ENCODE data around the gene ZNF280B.
A peak's percentile ranks its signal among the peaks of the same experiment; 100 is the strongest.

Gene ZNF280B

GRCh38 chr22:22462813-22463567 is 45.6 kb downstream of the ZNF280B start:
- Histone ChIP-seq H3K4me3 (ENCODE audit: low read depth in 1 of 2, low read length in 2 of 2) (no peak overlapping the region), H3K9me3 (ENCODE audit: insufficient read depth, low read length, severe bottlenecking) (peaks cover 22% of the 10 kb centered on the region), H3K9ac (ENCODE audit: low read depth, low read length) (no peak overlapping the region), H3K27ac (ENCODE audit: low read length) (no peak overlapping the region), H2AFZ (ENCODE audit: low read depth, low read length) (no peak overlapping the region), H3K4me2 (ENCODE audit: insufficient read depth, low read length) (no peak overlapping the region), H4K20me1 (ENCODE audit: insufficient read depth, low read length) (no peaks in the 10 kb centered on the region), H3K27me3 (ENCODE audit: insufficient read depth, low read length, poor library complexity) (no peaks in the 10 kb centered on the region), H3K79me2 (ENCODE audit: insufficient read depth, low read length) (no peaks in the 10 kb centered on the region), H3K36me3 (ENCODE audit: insufficient read depth, low read length) (no peaks in the 10 kb centered on the region), H3K4me1 (ENCODE audit: insufficient read depth, low read length) (no peaks in the 10 kb centered on the region)
- no peak for ATAC-seq (ENCODE audit: insufficient read depth, low read depth)
- no peak for TF ChIP-seq EZH2 (IDR thresholded peaks at IDR 0.05; ENCODE audit: borderline replicate concordance, low read depth, low read length, severe bottlenecking)
- peak; percentile 45 for TF ChIP-seq CTCF (IDR thresholded peaks at IDR 0.05; ENCODE audit: borderline replicate concordance, extremely low read depth, low read length, poor library complexity, severe bottlenecking)
- no peak for DNase-seq

GRCh38 chr22:22461583-22461982 is 47.0 kb downstream of the ZNF280B start:
- Histone ChIP-seq H3K4me3 (ENCODE audit: low read depth in 1 of 2, low read length in 2 of 2) (no peak overlapping the region), H2AFZ (ENCODE audit: low read depth, low read length) (no peak overlapping the region), H3K4me2 (ENCODE audit: insufficient read depth, low read length) (no peak overlapping the region), H4K20me1 (ENCODE audit: insufficient read depth, low read length) (no peaks in the 10 kb centered on the region), H3K27ac (ENCODE audit: low read length) (no peak overlapping the region), H3K4me1 (ENCODE audit: insufficient read depth, low read length) (no peaks in the 10 kb centered on the region), H3K9ac (ENCODE audit: low read depth, low read length) (no peak overlapping the region), H3K79me2 (ENCODE audit: insufficient read depth, low read length) (no peaks in the 10 kb centered on the region), H3K27me3 (ENCODE audit: insufficient read depth, low read length, poor library complexity) (no peaks in the 10 kb centered on the region), H3K36me3 (ENCODE audit: insufficient read depth, low read length) (no peaks in the 10 kb centered on the region), H3K9me3 (ENCODE audit: insufficient read depth, low read length, severe bottlenecking) (peaks cover 26% of the 10 kb centered on the region)
- no peak for TF ChIP-seq EZH2 (IDR thresholded peaks at IDR 0.05; ENCODE audit: borderline replicate concordance, low read depth, low read length, severe bottlenecking)
- no peak for DNase-seq
- ATAC-seq (ENCODE audit: insufficient read depth, low read depth): no peak

GRCh38 chr22:22461111-22461510 is 47.4 kb downstream of the ZNF280B start:
- no peak overlapping the region for H3K4me2 ChIP-seq (ENCODE audit: insufficient read depth, low read length)
- H3K27ac ChIP-seq (ENCODE audit: low read length): no peak overlapping the region
- H3K36me3 ChIP-seq (ENCODE audit: insufficient read depth, low read length): no peaks in the 10 kb centered on the region
- H3K4me1 ChIP-seq (ENCODE audit: insufficient read depth, low read length): no peaks in the 10 kb centered on the region
- DNase-seq (no peak), ATAC-seq (ENCODE audit: insufficient read depth, low read depth) (no peak)
- no peaks in the 10 kb centered on the region for H3K79me2 ChIP-seq (ENCODE audit: insufficient read depth, low read length)
- no peaks in the 10 kb centered on the region for H4K20me1 ChIP-seq (ENCODE audit: insufficient read depth, low read length)
- no peak overlapping the region for H2AFZ ChIP-seq (ENCODE audit: low read depth, low read length)
- H3K9me3 ChIP-seq (ENCODE audit: insufficient read depth, low read length, severe bottlenecking): peaks cover 26% of the 10 kb centered on the region
- H3K4me3 ChIP-seq (ENCODE audit: low read depth in 1 of 2, low read length in 2 of 2): no peak overlapping the region
- H3K27me3 ChIP-seq (ENCODE audit: insufficient read depth, low read length, poor library complexity): no peaks in the 10 kb centered on the region
- H3K9ac ChIP-seq (ENCODE audit: low read depth, low read length): no peak overlapping the region
- TF ChIP-seq CTCF (IDR thresholded peaks at IDR 0.05; ENCODE audit: borderline replicate concordance, extremely low read depth, low read length, poor library complexity, severe bottlenecking): no peak
- no peak for TF ChIP-seq EZH2 (IDR thresholded peaks at IDR 0.05; ENCODE audit: borderline replicate concordance, low read depth, low read length, severe bottlenecking)

GRCh38 chr22:22460635-22461034 is 47.9 kb downstream of the ZNF280B start:
- Histone ChIP-seq H3K27ac (ENCODE audit: low read length) (no peak overlapping the region), H3K4me3 (ENCODE audit: low read depth in 1 of 2, low read length in 2 of 2) (no peak overlapping the region), H3K4me2 (ENCODE audit: insufficient read depth, low read length) (no peak overlapping the region), H3K9ac (ENCODE audit: low read depth, low read length) (no peak overlapping the region), H2AFZ (ENCODE audit: low read depth, low read length) (no peak overlapping the region), H3K36me3 (ENCODE audit: insufficient read depth, low read length) (no peaks in the 10 kb centered on the region), H3K4me1 (ENCODE audit: insufficient read depth, low read length) (no peaks in the 10 kb centered on the region), H3K9me3 (ENCODE audit: insufficient read depth, low read length, severe bottlenecking) (peaks cover 26% of the 10 kb centered on the region), H4K20me1 (ENCODE audit: insufficient read depth, low read length) (no peaks in the 10 kb centered on the region), H3K27me3 (ENCODE audit: insufficient read depth, low read length, poor library complexity) (no peaks in the 10 kb centered on the region), H3K79me2 (ENCODE audit: insufficient read depth, low read length) (no peaks in the 10 kb centered on the region)
- DNase-seq (no peak), ATAC-seq (ENCODE audit: insufficient read depth, low read depth) (no peak)
- TF ChIP-seq EZH2 (IDR thresholded peaks at IDR 0.05; ENCODE audit: borderline replicate concordance, low read depth, low read length, severe bottlenecking): no peak
- peak; percentile 31 for TF ChIP-seq CTCF (IDR thresholded peaks at IDR 0.05; ENCODE audit: borderline replicate concordance, extremely low read depth, low read length, poor library complexity, severe bottlenecking)

Data from DND-41 (cell line).